Stimulated activated CD8-positive, alpha-beta memory T cell treated with anti-CD3 and anti-CD28 coated beads, Interleukin-12 subunit alpha, Interleukin-12 subunit beta, amount 100 ng/mL, for 24 hours (primary cell): ENCODE results near the gene PDE4DIP.
"Not testable (repeated sequence)": the region's sequence is repeated elsewhere in the genome, so short reads cannot be mapped to it uniquely, and the experiment has no call there.

Experiments used
- DNase-seq: peaks from one replicate; pipeline ENCODE4 v3.0.0-alpha.2; 2020; ENCODE audit errors: extremely low read depth

Gene PDE4DIP

GRCh38 chr1:148844220-148844619 is at the start of gene PDE4DIP:
TSS of gene PDE4DIP (plus strand) at chr1:148844428. CDS start at chr1:148844775, 347 bp downstream.
- DNase-seq = not testable (repeated sequence)

- DNase-seq = not testable (repeated sequence)
Measured at GRCh38 chr1:148808268-148808928, 35.8 kb upstream of the PDE4DIP start.

GRCh38 chr1:148808929-148809283 is 35.3 kb upstream of the PDE4DIP start:
- DNase-seq = not testable (repeated sequence)

GRCh38 chr1:148822180-148822579 is 22.0 kb upstream of the PDE4DIP start:
- not testable (repeated sequence) for DNase-seq

- DNase-seq = not testable (repeated sequence)
Measured at GRCh38 chr1:148823822-148824221, 20.4 kb upstream of the PDE4DIP start.

GRCh38 chr1:148825029-148825428 is 19.2 kb upstream of the PDE4DIP start:
- not testable (repeated sequence) for DNase-seq

- not testable (repeated sequence) for DNase-seq
Measured at GRCh38 chr1:148828531-148828930, 15.7 kb upstream of the PDE4DIP start.

- DNase-seq = not testable (repeated sequence)
Measured at GRCh38 chr1:148828962-148829361, 15.3 kb upstream of the PDE4DIP start.

- not testable (repeated sequence) for DNase-seq
Measured at GRCh38 chr1:148829365-148829764, 14.9 kb upstream of the PDE4DIP start.

- DNase-seq = not testable (repeated sequence)
Measured at GRCh38 chr1:148841262-148841661, 3.0 kb upstream of the PDE4DIP start.

GRCh38 chr1:148844651-148845050 is 423 bp downstream of the PDE4DIP start:
- not testable (repeated sequence) for DNase-seq

- DNase-seq = not testable (repeated sequence)
Measured at GRCh38 chr1:148845068-148845467, 840 bp downstream of the PDE4DIP start.

GRCh38 chr1:148850347-148850746 is 6.1 kb downstream of the PDE4DIP start:
- DNase-seq = not testable (repeated sequence)

GRCh38 chr1:148850840-148851239 is 6.6 kb downstream of the PDE4DIP start:
- not testable (repeated sequence) for DNase-seq

GRCh38 chr1:148851684-148852083 is 7.5 kb downstream of the PDE4DIP start:
- DNase-seq = not testable (repeated sequence)

GRCh38 chr1:148853363-148853762 is 9.1 kb downstream of the PDE4DIP start:
- not testable (repeated sequence) for DNase-seq

- DNase-seq = not testable (repeated sequence)
Measured at GRCh38 chr1:148854063-148854462, 9.8 kb downstream of the PDE4DIP start.

GRCh38 chr1:148855367-148855766 is 11.1 kb downstream of the PDE4DIP start:
- not testable (repeated sequence) for DNase-seq

- DNase-seq = not testable (repeated sequence)
Measured at GRCh38 chr1:148860049-148860448, 15.8 kb downstream of the PDE4DIP start.

- not testable (repeated sequence) for DNase-seq
Measured at GRCh38 chr1:148860579-148861259, 16.5 kb downstream of the PDE4DIP start.

- not testable (repeated sequence) for DNase-seq
Measured at GRCh38 chr1:148862590-148862989, 18.4 kb downstream of the PDE4DIP start.

GRCh38 chr1:148868924-148869633 is 24.9 kb downstream of the PDE4DIP start:
- DNase-seq = not testable (repeated sequence)

- DNase-seq = not testable (repeated sequence)
Measured at GRCh38 chr1:148869634-148869961, 25.4 kb downstream of the PDE4DIP start.
